GM23248 (cell line): ENCODE data around the gene PCP4.

Experiments
- EZH2 ChIP-seq: fragments of 200-600 bp; sonication (generic); IDR thresholded peaks from 2 replicates; pipeline ENCODE4 v1.6.1; 2018; ENCODE audit warnings: antibody characterized with exemption, mild to moderate bottlenecking; ENCODE audit not compliant: insufficient read depth, poor library complexity, severe bottlenecking
- EZH2phosphoT487 ChIP-seq: fragments of 200-600 bp; sonication (generic); IDR thresholded peaks from 2 replicates; pipeline ENCODE4 v1.6.1; 2018; ENCODE audit warnings: antibody characterized with exemption, moderate library complexity, mild to moderate bottlenecking, low read depth; ENCODE audit not compliant: insufficient read depth

DNA sequence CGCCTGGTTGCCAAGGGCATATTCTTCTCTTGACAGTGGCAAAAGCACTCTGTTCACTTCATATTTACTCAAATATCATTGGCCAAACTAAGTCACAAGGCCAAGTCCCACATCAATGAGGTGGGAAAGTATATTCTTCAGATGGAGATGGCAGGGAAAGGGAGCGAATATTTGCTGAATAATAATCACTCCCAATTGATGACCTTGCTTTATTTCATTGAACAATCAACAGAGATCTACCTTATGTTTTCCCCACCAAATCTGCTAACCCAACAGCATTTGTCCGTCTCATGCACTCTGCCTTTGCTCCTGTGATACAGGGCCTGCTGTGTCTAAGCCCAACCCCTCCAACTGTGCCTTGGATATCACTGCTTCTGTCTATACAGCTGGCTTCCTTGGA is 45.2 kb upstream of the PCP4 start:
- no peak for TF ChIP-seq EZH2
- no peak for TF ChIP-seq EZH2phosphoT487
